ENCODE results near the gene SPNS3.
A peak's percentile ranks its signal among the peaks of the same experiment; 100 is the strongest.

Gene SPNS3

DNA sequence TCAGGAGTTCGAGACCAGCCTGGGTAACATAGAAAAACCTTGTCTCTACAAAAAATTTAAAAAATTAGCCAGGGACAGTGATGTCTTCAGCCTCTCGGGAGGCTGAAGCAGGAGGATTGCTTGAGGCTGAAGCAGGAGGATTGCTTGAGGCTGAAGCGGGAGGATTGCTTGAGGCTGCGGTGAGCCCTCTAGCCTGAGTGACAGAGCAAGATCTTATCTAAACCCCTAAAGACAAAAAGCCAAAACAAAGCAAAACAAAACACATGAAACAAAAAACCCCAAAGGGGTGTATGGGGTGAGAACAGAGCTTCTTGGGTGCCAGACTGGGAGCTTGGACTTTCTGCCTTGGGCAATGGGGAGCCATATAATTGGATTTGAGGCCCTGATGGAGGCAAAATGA lies 2.6 kb downstream of the SPNS3 start:
- no peak for DNase-seq

DNA sequence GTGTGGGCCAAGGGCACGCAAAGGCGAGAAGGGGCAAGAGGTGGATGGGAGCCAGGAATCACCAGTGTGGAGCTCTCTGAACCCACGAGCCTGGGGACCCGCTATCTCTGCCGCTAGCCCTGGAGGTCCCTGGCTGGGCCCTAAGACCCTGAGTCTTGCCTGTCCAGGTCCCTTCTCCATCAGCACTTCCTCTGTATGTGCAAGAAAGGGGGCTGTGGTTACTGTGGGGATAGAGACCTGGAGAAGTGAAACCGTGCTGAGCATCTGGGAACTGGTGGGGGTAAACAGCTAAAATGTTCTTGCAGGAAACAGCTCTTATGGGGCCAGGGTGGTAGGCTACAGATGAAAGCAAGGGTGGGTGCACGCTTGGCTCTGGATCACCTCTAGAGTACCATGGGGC lies 3.1 kb downstream of the SPNS3 start:
- no peak for DNase-seq

DNA sequence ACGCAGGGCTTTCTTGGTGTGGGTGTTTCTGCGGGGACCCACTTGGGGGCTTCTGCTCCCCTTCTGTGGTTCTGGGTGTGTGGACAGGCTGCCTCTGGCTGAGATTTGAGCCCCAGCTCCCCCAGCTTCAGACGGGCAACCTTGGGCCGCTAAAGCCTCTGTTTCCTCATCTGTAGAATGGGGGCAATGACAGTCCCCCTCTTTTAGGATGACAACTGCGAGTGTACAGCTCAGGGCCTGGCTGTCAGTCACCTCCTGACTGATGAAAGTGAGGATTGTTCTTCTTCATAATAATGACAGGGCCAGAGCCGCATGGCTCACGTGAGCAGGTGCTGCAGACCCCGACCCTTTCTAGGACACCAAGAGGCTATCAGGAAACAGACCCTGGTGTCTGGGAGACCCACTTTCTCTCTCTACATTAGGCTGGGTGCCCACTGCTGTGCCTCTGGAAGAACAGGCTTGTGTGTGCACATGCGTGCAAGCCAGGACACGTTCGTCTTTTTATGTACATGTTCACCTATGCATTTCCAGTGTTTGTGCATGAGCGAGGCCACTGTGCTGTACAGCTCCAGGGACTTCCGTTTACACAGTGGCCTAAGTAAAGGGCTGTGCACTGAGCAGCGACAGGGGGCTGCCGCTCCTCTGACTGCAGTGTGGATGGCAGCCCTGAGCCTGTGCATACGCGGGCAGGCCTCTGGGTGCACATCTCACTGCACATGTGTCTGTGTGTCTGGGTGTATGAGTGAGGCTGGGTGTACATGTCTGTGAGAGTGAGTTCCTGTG lies 4.6 kb downstream of the SPNS3 start:
- no peak for DNase-seq

DNA sequence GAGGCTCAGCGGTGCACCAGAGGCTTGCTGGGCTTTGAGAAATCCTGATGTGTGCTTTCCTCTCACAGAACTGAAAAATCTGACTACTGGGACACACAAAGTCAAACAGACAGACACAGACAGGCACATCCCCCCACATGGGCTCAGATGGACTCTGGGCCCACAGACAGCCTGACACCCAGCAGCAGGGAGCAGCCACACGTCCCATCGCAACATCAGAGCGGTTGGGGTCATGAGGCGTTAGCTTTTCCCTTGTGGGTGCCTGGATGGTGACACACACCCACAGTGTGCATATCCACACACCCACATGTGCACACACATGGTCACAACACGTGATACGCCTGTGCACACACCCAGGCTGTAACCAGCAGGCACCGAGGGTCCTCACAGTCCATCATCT lies 6.3 kb downstream of the SPNS3 start:
- DNase-seq, result no peak

DNA sequence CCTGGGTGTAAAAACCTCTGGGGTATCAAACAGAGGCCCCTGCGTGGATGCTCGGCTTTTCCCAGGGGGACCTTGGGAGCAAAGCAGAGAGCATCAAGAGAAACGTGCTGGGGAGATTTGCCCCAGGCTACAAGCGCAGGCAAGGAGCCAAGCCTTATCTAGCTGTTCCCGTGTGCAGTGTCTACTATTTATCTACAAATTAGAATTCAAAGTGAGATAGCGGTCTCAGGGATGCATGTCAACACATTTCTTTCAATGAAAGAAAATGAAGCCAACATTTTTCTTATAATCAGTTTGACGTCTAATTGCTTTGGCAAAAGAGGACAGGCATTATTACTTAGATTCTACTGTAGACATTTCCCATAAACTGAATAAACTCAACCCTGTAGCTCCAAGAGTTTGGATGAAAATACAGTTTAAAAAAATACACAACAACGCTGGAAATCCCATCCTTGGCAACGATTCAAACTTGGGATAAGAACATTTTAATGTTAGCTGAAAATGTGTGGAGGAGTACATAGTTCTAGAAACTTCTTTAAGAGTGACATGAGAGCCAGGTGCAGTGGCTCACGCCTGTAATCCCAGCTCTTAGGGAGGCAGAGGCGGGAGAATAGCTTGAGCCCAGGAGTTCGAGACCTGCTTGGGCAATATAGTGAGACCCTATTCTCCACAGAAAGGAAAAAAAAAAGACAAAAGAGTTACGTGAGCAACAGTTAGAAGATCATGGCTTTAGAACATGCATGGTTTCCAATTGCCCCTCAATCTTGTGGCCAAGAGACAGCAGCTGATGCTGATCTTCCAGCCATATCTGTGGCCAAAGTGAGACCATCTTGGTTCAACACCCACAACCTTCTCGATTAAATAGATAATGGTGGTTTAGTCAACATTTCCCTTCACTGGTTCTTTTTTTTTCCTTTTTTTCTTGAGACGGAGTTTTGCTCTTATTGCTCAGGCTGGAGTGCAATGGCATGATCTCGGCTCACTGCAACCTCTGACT lies 7.2 kb downstream of the SPNS3 start:
- peak; percentile 78 for DNase-seq

DNA sequence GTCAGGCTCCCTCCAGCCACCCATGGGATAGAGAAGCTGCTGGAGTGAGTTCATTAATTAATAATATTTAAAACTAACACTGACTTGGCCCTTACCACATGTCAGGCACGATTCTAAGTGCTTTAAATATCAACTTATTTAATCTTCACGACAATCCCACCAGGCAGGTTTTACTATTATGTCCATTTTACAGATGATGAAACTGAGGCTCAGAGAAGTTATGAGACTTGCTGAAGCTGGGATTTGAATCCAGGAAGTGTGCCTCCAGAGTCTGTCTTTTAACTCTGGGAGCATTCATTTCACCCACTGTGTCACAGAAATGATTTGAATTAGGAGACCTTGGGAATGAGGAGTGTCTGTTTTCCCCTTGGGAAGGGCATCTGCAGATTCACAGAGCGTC lies 8.8 kb downstream of the SPNS3 start:
- no peak for DNase-seq

DNA sequence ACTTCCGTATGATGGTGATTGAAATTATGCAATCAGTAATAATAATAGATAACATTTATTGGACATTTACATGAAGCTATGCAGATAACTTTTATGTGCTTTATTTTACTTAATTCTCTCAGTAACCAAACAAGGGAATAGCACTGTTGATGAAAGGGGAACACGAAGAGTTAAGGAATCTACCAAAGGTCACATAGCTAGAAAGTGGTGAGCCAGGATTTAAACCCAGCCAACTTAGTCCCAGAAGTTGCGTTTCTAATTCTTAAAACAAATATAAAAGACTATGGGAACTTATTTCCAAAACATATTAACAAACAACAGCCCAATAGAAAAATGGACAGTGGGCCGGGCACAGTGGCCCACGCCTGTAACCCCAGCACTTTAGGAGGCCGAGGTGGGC lies 9.7 kb downstream of the SPNS3 start:
- DNase-seq, result no peak

DNA sequence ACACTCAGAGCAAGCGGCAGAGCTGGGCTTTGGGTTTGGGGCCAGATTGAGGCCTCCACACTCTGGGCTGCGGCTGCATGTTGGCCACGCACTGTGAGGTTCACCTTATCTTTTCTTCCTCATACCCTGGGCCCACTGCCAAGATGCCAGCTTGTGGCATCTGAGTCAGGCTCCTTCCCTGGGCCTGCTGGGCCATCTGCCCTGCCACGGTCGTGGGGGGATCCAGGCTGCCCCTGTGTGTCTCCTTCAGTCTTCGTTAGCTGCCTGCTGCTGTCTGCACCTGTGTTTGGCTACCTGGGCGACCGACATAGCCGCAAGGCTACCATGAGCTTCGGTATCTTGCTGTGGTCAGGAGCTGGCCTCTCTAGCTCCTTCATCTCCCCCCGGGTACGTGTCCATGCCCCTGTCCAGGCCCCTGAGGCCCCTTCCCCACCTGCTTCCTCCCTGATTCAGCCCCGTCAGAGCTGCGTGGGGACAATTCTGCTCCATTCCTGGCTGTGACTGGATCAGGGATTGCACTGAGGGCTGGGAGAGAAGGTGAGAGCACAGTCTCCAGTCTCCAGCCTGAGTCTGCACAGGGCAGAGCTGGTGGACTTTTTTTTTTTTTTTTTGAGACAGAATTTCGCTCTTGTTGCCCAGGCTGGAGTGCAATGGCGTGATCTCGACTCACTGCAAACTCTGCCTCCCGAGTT lies 11.2 kb downstream of the SPNS3 start:
- peak; percentile 70 for DNase-seq

DNA sequence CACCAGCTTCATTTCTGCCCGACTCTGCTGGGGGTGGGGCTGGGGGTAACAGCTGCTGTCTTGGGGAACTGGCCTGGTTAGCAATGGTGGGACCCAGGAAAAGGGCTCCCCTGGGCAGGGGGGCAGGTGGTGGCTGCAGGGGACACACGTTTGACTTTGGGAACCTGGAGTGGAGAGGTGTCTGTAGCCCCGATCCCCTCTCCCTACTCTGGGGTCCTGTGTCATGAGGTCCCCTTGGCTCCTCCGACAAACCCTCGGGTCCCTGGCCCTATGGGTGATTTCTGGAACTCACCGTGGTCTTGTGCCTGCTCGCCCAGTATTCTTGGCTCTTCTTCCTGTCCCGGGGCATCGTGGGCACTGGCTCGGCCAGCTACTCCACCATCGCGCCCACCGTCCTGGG lies 12.0 kb downstream of the SPNS3 start:
- DNase-seq, result no peak

DNA sequence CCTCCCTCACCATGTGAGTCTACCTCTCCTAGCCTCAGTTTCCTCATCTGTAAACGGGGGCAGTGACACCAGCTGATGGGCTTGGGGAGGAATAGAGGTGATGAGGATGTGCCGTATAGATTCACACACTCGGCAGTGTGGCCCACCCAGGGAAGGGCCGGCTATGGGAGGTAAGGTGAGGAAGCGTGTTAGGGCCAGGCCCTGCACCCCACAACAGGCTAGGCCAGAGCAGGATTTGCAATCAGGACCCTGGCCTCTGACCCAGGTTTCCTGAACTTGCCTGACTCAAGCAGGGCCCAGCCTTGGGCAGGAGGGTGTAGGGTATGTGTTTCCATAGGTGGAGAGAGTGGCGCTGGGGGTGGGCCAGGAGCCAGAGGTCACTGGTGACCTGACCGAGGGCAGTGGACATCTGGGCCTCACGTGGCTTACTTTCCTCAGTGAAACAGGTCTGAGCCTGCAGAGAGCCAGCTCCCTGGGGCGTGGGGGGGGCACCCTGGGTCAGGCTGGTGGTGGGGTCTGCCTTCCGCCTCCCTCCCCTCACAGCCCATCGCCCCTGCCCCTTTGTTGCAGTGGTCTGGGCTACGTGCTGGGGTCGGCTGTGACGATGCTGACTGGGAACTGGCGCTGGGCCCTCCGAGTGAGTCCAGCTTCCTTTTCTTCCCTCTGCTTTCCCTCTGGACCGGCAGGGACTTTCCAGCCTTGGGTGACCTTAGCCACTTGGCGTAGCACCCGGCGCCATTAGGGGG lies 12.8 kb downstream of the SPNS3 start:
- no peak for DNase-seq

DNA sequence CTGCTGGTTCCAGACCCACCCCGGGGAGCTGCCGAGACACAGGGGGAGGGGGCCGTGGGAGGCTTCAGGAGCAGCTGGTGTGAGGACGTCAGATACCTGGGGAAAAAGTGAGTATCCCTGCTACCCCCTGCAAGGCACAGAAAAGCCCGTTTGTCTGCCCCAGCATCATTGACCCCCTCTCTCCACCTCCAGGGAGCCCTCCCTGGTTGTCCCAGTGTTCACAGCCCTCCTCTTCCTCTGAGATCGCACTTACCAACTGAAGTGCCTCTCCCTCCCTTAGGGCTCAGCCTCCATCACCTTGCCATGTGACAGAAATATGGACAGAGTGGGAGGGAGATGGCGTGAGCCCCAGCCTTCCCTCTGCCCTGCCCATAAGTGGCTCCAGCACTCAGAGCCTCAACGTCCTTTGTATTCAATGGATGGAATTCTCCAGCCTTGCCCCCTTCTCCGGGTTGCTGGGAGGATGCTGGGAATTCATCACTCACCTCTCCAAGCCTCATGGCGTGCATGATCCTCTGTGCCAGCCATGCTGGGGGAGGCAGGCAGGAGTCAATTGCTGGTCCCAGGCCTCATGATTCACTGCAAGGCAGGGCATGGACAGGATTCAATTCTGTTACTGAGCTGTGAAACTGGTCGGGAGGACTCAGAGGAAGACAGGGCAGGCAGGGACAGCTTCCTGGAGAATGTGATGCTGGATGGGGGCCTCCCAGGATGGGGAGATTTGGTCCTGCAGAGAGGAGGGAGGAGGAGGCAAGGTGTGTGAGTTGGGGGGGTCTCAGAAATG lies 14.6 kb downstream of the SPNS3 start:
- DNase-seq, result peak; percentile 34

DNA sequence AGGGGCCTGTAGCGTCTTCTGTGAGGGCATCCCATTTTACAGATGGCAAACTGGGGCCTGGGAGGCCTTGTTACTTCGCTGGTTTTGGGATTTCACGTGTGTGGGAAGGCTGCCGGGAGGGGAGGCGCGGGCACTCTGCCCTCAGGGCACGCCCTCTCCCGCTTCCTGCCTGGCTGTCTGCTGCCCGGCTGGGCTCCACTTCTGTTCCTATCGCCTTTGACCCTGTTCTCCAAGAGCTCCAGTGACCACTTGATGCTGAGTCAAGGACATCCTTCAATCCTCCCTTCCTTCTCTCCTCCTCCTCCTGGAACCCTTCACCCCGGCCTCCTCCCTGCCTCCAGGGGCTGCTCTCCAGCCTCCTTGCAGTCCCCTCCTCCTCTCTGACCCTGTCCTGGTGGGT lies 16.0 kb downstream of the SPNS3 start:
- DNase-seq, result no peak

DNA sequence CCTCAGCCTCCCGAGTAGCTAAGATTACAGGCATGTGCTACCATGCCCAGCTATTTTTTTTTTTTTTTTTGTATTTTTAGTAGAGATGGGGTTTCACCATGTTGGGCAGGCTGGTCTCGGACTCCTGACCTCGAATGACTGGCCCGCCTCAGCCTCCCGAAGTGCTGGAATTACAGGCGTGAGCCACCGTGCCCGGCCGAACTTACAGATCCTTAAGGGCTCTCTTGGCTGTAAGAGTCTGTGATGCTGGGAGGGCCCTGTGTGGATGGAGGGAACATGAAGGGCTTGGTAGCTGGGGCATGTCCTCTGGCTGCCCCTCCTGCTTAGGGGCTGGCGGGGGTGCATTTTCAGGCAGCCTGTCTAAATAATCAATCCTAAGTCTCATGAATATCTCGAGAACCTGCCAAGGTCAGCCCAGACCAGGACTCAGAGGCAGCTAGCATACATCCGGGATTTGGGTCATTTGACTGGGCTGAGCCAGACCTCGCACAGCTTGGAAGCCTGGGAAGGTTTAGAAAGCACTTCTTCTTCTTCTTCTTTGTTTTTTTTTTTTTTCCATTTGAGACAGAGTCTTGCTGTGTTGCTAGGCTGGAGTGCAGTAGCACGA lies 17.1 kb downstream of the SPNS3 start:
- no peak for DNase-seq

DNA sequence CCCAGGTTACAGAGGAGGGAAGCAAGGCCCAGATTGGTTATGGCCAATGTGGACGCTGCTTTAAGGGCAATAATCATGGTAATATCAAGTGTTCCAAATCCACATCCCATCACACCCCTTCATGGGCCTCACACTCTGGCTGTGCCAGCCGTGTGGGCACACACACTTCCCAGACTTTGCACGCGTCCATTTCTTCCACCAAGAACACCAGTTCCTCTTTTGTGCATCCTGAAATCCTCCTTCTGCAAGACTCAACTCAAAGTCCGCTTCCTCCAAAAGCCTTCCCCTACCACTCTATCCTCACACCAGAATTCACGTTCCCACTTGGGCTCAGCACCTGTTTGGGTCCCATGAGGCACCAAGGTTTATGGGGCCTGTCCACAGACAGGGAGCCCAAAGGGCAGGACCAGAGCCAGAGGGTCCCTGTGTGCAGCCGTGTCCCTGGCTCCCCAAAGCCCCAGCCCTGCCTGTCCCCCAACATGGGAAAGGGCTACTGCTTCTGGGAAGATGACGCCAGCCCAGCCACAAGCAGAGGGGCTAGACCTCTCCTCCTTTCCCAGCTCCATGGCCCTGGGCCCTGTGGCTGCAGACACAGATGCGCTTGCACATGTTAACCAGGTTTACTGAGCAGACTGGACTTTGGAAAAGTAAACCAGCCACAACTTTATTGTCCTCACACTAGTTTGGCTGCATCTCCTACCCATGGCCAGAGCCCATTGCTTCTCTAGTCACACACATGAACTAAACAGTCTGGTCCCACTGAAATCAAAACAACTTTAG lies 20.3 kb downstream of the SPNS3 start:
- DNase-seq, result no peak

DNA sequence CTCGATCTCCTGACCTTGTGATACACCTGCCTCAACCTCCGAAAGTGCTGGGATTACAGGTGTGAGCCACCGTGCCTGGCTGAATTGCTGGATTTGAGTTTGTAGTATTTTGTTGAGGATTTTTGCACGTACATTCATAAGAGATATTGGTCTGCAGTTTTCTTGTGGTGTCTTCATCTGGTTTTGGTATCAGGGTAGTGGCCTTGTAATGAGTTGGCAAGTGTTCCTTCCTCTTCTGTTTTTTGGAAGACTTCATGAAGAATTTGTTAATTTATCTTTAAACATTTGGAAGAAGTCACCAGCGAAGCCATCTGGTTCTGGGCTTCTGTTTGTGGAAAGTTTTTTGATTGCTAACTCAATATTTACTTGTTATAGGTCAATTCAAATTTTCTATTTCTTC lies 26.9 kb downstream of the SPNS3 start:
- no peak for DNase-seq

DNA sequence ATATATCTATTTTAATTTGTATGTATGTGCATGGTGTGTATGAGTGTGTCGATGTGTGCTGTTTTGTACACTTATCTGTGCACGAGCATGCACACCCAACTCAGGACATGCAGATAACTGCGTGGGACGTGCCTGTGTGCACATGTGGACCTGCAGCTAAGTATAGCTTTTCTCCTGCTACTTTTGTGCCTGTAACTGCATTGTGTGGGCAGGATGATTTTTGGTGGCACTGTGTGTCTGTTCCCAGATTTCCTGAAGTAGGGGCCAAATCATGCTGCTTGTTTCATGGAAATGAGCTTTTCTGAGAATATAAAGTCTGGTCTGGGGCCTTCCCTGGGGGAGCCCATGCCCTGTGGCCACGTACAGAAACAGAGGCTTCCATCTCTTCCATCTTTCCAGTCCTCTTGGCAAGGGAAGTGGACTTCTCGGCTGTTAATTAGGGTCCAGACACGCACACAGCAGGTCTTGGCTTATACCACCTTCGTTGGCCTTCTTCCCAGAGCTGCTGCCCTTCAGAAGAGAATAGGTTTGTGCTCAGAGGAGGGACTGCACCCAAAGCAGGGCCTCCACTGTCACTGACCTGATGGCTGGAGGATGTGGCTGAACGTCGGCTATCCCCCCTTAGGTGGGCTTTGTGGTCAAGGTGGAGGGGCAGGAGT lies 30.2 kb downstream of the SPNS3 start:
- DNase-seq, result no peak

DNA sequence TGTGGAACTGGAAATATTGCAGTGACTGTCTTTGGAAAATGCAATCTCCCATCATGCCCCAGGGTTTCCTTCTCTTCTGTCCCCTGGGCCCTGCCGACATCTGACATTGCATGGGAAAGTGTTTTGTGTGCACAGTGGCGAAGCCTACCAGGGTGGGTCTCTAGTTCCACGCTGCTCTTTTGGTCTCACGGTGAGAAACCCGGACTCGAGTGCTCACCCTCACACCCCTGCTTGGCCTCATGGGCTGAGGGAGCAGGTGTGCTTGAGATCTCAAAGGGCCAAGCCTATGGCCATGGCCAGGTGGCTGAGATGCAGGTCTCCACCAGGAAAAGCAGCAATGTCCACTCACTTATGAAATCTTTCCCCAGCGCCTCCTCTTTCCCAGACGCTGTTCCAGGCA lies 32.0 kb downstream of the SPNS3 start:
- DNase-seq, result no peak

DNA sequence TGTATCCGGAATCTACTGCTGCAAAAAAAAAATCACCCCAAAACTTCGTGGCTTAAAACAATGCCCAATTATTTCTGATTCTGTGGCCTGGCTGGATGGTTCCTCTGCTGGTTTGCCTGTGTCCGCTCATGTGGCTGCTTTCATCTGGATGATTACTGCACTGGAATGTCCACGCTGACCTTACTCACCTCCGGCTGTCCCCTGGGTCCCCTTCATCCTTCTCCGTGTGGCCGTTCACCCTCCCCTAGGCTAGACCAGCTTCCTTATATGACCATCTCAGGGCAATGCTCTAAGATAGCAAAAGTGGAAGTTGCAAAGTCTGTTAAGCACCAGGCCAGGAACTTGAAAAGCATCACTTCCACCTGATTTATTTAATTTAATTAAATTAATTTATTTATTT lies 33.5 kb downstream of the SPNS3 start:
- no peak for DNase-seq

DNA sequence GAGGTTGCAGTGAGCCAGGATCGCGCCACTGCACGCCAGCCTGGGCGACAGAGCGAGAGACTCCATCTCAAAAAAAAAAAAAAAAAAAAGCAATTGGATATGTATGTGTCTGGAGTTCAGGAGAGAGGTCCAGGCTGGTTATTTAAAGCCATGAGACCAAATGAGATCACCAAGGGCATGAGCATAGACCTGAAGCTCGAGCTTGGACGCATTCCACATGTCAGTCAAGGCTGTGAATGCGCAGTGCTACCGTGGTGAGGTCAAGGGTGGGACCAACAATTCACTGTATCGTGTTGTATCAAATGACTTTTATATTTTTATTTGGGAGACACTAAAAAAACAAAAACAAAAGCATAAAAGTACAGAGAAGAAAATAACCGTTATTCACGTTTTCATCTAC lies 35.8 kb downstream of the SPNS3 start:
- no peak for DNase-seq

DNA sequence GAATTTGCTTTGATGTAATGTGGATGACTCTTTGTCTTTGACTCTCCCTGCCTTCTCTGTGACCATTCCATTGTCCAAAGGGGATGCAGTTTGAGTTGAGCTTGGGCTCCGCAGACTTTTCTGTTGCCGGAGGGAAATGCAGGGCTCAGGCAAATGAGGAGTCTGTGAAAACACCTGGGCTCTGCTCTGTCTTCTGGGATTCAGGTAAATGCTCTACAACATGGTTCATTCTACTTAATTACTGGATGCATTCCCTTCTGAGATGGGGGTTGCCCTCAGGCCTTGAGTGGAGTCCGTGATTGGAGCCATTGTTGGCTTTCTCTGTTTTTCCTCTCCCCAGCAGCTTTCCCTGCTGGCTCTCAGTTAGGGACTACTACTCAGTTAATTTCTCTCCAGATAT lies 38.5 kb downstream of the SPNS3 start:
- no peak for DNase-seq
